Skin of body (tissue), 2 donors: ENCODE data around the gene PDCD1. TPM values are rescaled to one million over a fixed set of nuclear protein-coding genes. Genes with fewer than 3 reads are reported as not detected.
"Not testable (repeated sequence)": the region's sequence is repeated elsewhere in the genome, so short reads cannot be mapped to it uniquely, and the experiment has no call there.

Experiments
- DNase-seq: peaks from one replicate; lab custom pipeline; 2025; lab: John Stamatoyannopoulos, UW
- total RNA-seq: library from RNA; depleted of rRNA; stranded (reverse); fragments of >200 nt; gene quantifications from one replicate; pipeline ENCODE4 v1.2.3, GENCODE V29; 2014

Gene PDCD1
- 0.10 TPM for total RNA-seq

DNA sequence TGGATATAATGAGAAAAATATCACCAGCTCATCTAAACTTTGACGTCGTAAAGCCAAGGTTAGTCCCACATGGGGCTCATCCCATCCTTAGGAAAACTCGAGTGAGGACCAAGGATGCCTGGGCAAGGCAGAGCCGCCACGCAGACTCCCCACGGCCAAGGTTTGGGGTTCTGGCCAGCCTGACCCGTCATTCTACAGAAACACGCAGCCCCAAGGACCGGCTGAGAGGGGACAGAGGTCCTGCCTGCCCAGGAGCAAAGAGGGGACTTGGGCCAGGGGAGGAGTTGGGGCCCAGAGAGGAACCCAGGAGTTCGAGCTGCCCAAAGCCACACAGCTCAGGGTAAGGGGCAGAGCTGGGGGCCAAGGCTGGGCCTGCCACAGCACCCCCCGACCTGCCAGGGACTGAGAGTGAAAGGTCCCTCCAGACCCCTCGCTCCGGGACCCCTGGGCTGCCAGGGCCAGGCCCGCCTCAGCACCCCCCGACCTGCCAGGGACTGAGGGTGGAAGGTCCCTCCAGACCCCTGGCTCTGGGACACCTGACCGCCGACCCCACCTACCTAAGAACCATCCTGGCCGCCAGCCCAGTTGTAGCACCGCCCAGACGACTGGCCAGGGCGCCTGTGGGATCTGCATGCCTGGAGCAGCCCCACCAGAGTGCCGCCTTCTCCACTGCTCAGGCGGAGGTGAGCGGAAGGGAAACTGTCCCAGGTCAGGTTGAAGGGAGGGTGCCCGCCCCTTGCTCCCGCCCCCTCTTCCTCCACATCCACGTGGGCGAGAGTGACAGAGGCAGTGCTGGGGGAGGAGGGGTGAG is at the start of gene PDCD1:
PDCD1 (minus strand) TSS at position 689 of the 811 bp plus-strand sequence; CDS start at position 633, 56 bp downstream.
- no peak for DNase-seq

DNA sequence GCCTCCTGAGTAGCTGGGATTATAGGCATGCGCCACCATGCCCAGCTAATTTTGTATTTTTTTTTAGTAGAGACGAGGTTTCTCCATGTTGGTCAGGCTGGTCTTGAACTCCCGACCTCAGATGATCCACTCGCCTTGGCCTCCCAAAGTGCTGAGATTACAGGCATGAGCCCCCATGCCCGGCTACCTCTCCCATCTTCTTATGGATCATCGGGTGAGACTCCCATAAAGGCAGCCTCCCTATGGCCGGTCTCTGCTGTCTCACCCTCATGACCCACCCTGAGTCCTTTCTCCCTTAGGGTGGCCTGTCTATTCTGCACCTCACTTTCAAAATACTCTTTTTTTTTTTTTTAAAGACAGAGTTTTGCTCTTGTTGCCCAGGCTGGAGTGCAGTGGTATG is 49.1 kb upstream of the PDCD1 start:
- not testable (repeated sequence) for DNase-seq

DNA sequence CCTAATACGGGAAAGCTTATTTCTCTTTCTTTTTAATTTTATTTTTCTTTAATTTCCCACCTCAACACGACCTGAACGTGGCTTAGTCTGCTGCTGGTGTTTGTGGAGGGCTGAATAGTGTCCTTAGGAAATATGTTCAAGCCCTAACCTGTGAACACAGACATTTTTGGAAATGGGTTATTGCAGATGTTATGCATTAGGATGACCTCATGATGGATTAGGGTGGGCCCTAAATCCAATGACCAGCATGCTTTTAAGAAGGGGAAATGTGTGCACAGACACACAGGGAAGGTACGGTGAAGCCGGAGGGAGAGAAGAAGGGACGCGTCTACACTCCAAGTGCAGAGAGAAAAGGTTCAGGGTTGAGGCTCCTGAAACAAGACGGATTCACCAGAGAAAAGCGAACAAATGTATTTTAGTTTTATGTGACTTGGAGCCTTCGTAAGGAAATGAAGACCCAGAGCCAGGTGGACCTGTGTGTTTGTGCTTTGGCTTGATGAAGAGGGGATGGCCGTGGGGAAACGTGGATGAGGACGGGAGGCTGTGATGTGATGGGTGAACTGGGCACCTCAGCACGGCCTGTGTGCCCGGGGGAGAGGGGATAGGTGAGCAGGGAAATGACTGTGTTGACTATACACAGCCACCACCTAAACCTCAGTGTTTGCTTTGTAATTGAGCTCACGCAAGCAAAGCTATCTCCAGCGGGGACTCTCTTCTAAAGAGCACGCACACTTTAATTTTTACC is 48.3 kb upstream of the PDCD1 start:
- no peak for DNase-seq

DNA sequence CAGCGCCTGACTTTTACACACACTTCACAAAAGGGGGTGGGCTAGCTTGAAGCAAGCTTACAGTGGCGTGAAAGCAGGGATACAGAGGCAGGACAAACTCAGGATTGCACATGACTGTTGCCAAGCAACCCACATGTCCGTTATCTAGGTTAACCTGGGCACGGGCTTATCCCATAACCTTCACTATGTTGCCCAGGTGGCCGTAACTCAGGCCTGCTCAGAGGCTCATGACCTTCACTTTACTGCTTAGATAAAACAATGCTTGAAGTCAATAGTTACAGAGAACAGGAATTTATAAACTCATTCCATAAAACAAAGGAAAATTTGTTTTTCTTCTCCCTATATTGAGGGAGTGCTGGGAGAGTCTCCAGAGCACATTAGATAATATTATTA is 47.7 kb upstream of the PDCD1 start:
- not testable (repeated sequence) for DNase-seq

DNA sequence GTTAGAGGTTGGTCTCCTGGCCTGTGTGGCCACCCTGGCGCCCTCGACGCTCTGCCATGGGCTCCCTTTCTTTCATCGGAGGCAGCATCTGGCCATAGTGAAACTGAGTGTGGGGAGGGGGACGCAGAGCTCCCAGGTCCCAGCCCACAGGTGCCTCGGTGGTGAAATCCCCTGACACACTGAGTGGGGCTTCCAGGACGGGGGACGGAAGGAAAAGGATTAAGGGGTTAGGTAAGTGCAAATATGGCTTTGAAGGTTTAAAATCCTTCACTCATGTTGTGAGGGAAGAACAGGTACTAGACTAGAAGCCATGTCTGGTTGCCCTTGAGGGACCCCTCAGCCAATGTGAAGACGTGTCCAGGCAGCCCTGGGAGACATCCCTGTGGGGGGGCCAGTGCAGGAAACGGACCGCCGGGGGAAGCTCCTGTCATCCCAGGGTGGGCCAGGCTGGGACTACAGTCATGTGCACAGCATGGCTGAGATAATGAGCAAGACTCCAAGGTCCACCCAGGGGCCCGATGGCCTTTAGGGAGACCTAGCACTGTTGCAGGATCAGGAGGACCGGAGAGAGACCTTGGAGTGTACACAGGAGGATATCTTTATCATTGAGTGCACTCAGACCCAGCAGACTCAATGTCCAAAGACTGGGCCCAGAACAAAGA is 47.2 kb upstream of the PDCD1 start:
- DNase-seq = no peak

DNA sequence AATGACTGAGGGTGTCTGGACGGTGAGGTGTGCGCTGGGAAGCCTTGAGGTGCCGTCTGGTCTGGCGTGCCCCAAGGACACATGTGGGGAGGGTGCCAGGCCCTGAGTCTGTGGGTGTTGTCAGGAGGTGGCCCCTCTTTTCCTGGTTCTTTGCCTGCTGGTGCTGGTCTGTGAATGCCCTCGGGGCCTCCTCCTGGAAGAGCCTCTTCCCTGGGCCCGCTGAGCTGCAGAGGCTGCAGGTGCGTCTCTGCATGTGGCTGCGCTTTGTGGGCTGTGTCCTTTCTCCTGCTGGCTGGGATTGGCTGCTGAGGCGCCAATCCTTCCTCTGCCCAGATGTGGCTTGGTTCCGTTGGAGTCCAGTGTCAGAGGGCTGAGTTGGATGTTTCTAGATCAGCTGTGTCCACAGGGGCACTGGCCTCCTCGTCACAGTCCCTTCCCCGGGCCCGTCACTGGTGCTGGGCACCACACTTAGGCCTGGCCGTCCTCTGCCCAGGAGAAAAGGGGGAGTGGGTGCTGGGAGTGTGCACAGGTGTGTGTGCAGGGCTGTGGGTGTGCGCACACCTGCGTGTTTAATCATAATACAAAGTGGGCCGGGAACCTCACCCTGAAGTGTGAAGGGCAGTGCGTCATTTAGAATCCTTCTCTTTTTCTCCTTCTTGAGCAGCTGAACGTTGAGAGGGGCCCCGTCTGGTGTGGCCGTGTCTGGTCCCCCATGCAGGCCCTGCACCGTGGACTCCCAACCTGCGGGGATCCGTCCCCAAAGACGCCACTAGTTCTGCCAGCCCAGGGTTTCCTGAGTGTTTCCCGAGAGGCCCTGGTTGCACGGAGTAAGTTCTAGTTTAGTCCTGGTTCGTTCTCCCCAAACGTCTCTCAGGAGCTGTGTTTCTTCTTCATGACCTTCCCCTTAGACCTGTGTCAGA is 46.4 kb upstream of the PDCD1 start:
- no peak for DNase-seq

DNA sequence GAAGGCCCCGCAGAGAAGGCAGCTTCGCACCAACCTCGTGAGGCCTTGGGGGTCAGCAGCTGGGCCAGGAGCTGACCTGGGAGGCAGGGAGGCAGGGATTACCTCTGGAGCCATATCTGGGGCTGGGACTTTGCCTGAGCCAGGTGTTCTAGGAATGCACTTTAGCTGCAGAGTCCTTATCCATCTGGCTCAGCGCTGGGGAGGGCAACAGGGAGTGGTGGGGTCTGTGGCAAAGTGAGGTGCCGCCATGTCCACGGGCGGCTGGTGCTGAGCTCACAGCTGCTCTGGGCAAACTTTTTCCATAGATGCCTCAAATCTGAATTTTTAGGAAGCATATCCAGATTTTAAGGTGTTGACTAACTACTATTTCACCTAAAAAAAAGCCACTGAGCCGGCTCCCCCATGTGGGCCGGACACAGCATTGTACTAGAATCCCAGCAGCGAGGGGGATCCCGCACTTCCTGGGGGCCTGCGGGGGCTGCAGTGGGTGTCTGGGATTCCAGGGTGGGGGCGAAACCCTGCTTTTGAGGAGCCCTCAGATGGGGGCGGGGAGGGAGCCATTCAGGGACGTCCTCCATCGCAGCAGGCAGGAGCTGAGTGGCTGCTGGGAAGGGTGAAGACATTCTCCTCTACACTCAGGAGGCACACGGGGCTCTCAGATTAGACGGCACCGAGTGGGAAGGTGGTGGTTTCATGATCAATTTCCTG is 45.5 kb upstream of the PDCD1 start:
- no peak for DNase-seq

DNA sequence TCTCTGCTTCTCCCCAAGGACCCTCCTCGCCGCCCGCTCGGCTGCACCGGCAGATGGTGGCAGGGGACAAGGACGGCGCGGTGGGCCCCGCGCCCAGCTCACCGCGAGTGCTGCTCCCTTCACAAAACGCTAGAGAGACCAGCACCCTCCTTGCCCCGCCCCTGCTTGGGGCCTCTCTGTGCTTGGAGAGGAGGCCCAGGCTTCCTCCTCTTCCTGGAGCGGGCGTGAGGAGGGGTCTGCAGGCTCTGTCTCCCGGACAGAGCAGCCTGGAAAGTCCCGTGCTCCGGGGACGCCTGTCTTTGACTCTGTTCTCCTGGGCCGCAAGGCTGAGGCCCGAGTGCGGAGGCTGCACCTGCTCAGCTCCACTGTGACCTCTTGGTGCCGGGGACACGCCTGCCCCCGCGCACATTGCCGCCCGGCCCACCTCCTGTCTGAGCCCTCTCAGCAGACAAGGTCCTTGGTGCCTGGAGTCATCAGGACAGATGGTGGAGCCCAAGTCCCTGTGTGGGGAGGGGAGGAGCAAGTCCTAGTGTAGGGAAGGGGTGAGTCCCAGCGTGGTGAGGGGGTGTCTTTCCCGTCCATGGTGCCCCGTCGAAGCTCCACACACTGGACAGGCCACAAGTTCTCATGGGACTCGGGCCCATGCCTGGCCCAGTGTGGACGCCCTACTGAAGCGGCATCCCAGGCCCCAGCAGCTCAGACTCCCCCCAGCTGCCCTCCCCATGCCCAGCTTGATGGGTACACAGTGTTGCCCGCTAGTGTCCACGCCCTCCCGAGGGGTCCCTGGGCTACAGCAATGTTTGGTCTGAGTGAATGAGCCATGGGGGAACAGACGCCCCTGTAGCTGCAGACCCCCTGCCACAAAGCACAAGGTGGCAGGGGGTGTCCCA is 44.7 kb upstream of the PDCD1 start:
- DNase-seq = no peak

DNA sequence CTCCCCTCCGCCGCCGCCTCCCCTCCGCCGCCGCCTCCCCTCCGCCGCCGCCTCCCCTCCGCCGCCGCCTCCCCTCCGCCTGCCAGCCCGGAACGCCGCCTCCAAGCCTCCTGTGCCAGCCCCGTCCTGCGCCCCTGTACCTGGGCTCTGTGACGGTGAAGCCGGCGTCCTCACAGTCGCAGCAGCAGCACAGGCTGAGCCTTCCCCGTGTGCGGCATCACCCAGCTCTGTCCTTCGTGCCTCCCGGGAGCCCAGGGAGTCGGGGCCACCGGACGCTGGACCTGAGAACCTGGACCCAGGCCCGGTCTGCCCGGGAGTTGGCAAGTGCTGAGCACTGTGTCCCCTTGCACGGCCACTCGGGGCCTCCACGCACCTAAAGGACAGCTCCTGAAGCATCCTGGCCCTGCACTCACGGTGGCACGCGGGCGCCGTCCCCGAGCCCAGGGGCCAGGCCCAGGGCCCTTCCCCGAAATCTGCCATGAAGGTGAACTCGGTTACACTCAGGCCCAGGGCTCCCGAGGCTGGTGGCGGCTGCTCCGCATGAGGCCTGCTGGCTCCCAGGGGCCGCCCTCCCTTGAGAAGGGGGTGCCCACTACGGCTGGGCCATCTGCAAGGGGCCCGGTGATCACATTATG is 43.8 kb upstream of the PDCD1 start:
- DNase-seq = no peak

DNA sequence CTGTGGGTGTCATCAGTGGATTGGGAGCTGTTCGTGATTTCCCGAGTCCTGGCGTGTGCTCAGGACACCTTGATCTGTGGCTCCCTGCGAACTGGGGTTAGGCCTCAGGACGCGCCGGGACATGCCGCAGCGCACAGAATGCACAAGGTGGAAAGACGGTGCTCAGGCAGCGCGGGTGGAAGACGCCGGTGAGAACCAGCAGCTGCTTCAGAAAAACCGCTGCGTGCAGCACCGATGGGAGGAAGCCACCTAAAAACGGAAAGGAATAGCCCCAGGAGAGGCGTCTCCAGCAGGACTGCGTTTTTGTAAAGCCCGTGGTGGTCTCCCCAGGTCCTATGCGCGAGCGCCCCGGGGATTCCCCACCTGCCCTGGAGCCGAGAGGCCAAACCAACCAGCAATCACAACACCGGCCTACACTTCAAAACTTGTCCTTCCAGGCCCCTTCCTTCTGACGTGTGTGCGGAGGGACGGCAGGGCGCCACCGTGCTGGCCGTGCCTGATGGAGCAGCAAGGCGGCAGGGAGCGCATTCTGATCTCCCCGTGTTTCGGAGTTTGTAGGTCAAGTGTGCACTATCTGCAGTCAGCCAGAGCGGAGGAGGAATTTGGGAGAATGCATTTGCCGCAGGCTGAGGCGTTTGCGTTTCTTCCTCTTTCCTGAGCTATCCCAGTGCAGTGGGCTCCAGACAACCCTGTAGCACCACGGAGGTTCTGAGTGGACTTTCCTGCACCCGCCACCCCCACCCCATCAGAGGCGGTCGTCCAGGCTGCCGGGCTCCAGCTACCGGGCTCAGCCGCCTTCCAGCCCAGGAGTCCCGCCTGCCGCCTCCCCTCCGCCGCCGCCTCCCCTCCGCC is 43.0 kb upstream of the PDCD1 start:
- no peak for DNase-seq

DNA sequence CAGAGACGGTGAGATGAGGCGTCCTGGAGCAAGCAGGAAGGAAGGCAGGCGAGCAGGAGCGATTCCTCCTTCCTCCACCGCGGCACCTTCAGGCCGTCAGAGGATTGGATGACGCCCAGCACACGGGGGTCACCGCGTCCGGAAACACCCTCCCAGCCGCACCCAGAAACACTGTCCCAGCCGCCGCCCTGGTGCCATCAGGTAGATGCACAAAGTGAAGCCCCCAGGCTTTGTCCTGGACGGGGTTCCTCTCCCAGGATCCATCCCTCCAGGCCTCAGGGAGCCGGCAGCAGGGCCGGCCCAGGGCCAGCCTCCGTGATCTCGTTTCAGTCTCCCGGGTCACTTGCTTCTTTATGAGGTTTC is 42.3 kb upstream of the PDCD1 start:
- no peak for DNase-seq

DNA sequence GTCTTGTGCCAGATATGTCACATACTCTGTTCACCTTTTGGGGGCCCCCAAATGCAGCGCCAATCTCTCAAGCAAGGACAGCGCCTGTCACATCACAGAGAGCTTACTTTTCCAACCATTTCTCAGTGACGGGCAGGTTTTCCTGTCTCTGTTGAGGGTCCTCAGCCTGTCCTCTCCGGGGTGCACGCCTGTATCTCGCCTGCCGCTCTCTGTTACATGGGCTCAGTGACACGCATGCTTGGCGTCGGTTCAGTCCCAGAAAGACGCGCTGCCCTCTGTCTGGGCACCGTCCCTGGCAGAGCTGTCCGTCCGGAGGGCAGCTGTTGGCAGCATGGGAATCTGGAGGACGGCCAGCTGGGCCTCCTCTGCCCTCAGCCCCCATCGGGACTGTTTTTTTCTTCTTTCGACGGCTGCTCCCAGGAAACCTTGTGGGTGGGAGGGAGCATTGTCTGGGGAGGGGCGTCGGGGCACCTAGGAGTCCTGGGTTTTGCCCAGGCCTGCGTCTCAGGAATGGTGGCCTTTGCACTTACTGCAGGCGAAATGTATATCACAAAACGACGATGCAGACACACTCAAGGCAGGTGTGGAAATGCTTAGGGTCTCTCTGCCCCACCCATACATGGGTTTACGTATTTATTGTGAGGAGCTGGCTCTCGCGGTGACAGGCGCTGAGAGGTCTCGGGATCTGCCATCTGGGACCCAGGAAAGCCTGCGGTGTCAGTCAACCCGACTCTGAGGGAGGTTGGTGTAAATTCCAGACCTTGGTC is 41.7 kb upstream of the PDCD1 start:
- no peak for DNase-seq

DNA sequence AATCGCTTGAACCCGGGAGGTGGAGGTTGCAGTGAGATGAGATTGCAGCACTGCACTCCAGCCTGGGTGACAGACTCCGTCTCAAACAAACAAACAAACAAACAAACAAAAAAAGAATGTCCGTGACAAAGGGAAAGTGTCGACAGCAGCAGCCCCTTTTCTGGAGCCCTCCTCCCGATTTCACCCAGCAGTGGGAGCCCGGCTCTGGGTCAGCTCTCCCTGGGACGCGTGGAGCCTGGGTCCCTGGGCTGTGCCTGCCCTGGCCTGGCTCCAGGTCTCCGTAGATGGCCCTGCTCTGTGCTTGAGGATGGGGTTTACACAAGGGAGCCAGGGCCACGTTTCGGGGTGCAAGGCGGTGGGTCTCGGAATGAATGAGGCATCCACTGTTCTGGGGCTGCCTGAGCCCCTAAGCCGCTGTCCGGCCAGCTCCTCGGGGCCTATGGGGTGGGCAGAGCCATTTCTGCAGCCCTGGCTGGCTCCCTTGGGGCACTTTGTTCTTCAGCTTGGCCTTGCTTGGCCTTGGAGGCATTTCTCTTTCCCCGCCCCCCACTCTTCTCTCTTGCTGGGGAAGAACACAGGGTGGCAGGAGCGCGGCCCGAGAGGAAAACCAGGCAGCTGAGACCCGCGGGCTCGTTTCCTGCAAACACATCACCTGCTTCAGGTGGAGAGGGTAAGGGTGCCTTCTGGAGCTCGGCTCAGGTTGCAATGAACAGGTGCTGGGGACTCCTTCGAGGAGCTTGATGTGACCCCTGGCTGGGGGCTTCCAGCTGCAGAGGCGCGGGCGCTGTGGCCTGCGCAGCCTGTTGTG is 40.0 kb upstream of the PDCD1 start:
- no peak for DNase-seq

DNA sequence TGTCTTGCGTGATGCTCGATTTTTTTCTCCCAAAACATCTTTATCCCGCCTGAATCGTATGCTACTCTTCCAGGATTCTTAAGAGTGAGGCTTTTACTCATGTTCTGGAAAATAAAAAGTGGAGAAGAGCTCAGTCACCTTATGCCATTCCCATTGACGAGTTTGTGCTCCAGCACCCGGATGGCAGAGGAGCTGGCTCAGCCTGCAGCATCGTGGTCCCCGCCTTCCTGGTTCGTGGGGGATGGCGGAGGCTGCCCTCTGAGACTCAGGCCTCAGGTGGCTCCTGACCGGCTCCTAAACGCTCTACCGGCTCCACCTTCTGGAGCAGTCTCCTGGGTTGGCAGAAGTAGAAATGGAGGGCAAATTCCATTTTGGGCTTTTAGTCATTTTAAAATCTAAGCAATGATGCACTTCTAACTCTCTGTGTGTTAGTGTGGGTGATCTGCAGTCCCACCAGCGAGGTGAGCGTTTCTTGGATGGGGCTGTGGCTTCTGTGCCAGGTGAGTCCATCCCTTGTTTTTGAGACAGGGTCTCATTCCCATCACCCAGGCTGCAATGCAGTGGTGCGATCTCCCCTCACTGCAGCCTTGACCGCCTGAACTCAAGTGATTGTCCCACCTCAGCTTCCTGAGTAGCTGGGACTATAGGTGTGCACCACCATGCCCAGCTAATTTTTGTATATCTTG is 38.7 kb upstream of the PDCD1 start:
- no peak for DNase-seq

DNA sequence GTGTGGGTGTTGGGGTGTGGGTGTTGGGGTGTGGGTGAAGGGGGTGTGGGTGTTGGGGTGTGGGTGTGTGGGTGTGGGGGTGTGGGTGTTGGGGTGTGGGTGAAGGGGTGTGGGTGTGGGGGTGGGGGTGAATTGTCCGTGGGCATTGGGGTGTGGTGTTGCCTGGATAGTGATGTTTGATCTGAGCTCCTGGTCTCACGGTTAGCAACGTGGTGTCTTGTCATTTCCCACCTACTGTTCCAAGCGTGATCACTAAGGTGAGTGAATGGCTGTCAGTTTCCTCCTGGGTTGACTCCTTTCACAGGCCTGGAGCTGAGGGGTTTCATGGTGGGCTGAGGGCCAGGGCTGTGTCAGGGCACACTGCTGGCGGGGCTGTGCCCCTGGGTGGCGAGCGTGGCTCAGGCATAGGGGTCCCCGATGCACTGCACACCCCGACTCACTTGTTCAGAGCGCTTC is 38.1 kb upstream of the PDCD1 start:
- DNase-seq = no peak
